WTC11 (cell line): ENCODE measurements around the gene OBSCN. TPM values are rescaled to one million over a fixed set of nuclear protein-coding genes. Genes with fewer than 3 reads are reported as not detected.

Source experiments
- ATAC-seq: fragments of 200-7000 bp; cut with Tn5 transposase; 2 replicates; pipeline ENCODE4 v1.10.0; 2021; ENCODE audit warnings: mild to moderate bottlenecking, moderate library complexity
- CTCF ChIA-PET: fragments of 300-600 bp; sonication (Branson Sonifier 250); formaldehyde crosslinking; loops from one replicate; lab custom pipeline; 2021; ENCODE audit warnings: antibody characterized with exemption; lab: Charles Lee
- POLR2A ChIA-PET: fragments of 350-600 bp; sonication (Branson Sonifier 250); formaldehyde crosslinking; loops from one replicate; lab custom pipeline; 2021; ENCODE audit warnings: antibody characterized with exemption; lab: Charles Lee
- DNase-seq: peaks from one replicate; pipeline ENCODE4 v3.0.0; 2021; ENCODE audit warnings: low spot score
- H3K27ac Mint-ChIP-seq: 2 replicates; pipeline ENCODE4 v1.8.0; 2021; ENCODE audit warnings: mixed read lengths
- H3K27me3 Mint-ChIP-seq: 2 replicates; pipeline ENCODE4 v1.8.0; 2021; ENCODE audit warnings: low read depth, mild to moderate bottlenecking, moderate library complexity, mixed read lengths
- H3K36me3 Mint-ChIP-seq: 2 replicates; pipeline ENCODE4 v1.8.0; 2021; ENCODE audit warnings: mixed read lengths
- H3K4me1 Mint-ChIP-seq: 2 replicates; pipeline ENCODE4 v1.8.0; 2022; ENCODE audit warnings: mixed read lengths
- H3K4me3 Mint-ChIP-seq: 2 replicates; pipeline ENCODE4 v1.8.0; 2021; ENCODE audit warnings: mild to moderate bottlenecking, moderate library complexity, mixed read lengths
- H3K9me3 Mint-ChIP-seq: 2 replicates; pipeline ENCODE4 v1.8.0; 2021; ENCODE audit warnings: mixed read lengths
- ELF4 ChIP-seq: sonication (generic); formaldehyde crosslinking; IDR thresholded peaks from 2 replicates; pipeline ENCODE4 v1.8.1; 2022; ENCODE audit warnings: low read depth, mild to moderate bottlenecking, moderate library complexity, missing genetic modification reagents
- FOXK1 ChIP-seq: sonication (generic); formaldehyde crosslinking; IDR thresholded peaks from 2 replicates; pipeline ENCODE4 v1.8.0; 2022; ENCODE audit warnings: mild to moderate bottlenecking, moderate library complexity, missing genetic modification reagents
- FOXP4 ChIP-seq: sonication (generic); formaldehyde crosslinking; IDR thresholded peaks from 2 replicates; pipeline ENCODE4 v1.8.0; 2022; ENCODE audit warnings: mild to moderate bottlenecking, missing genetic modification reagents
- HMGXB4 ChIP-seq: sonication (generic); formaldehyde crosslinking; IDR thresholded peaks from 2 replicates; pipeline ENCODE4 v1.8.1; 2023; ENCODE audit warnings: mild to moderate bottlenecking, moderate library complexity, missing genetic modification reagents
- JAZF1 ChIP-seq: fragments of 250-450 bp; sonication (Bioruptor Pico); IDR thresholded peaks from 2 replicates; pipeline ENCODE4 v1.9.0; 2021; ENCODE audit warnings: moderate library complexity, mild to moderate bottlenecking, inconsistent platforms
- MAX ChIP-seq: sonication (generic); formaldehyde crosslinking; IDR thresholded peaks from 2 replicates; pipeline ENCODE4 v1.8.0; 2022; ENCODE audit warnings: mild to moderate bottlenecking, missing genetic modification reagents
- NFE2L1 ChIP-seq: sonication (generic); formaldehyde crosslinking; IDR thresholded peaks from 2 replicates; pipeline ENCODE4 v1.8.1; 2023; ENCODE audit warnings: missing genetic modification reagents
- PREB ChIP-seq: sonication (generic); formaldehyde crosslinking; IDR thresholded peaks from 2 replicates; pipeline ENCODE4 v1.8.1; 2022; ENCODE audit warnings: mild to moderate bottlenecking, missing genetic modification reagents, moderate library complexity, borderline replicate concordance
- TCF7 ChIP-seq: sonication (generic); formaldehyde crosslinking; IDR thresholded peaks from 2 replicates; pipeline ENCODE4 v1.8.0; 2022; ENCODE audit warnings: mild to moderate bottlenecking, low read depth, missing genetic modification reagents, moderate library complexity
- TEAD4 ChIP-seq: sonication (generic); formaldehyde crosslinking; IDR thresholded peaks from 2 replicates; pipeline ENCODE4 v1.8.0; 2022; ENCODE audit warnings: mild to moderate bottlenecking, missing genetic modification reagents
- ZNF232 ChIP-seq: sonication (generic); formaldehyde crosslinking; IDR thresholded peaks from 2 replicates; pipeline ENCODE4 v1.8.0; 2022; ENCODE audit warnings: mild to moderate bottlenecking, missing genetic modification reagents
- ZNF671 ChIP-seq: fragments of 250-450 bp; sonication (Bioruptor Pico); IDR thresholded peaks from 2 replicates; pipeline ENCODE4 v1.8.0; 2021; ENCODE audit warnings: mild to moderate bottlenecking
- total RNA-seq: library from RNA; stranded (reverse); gene quantifications from 3 replicates; pipeline ENCODE4 v1.2.3, GENCODE V29; 2021
- TF ChIP-seq, protein P1 (sequence below): sonication (generic); formaldehyde crosslinking; IDR thresholded peaks from 2 replicates; pipeline ENCODE4 v1.8.1; 2023; ENCODE audit warnings: mild to moderate bottlenecking, missing genetic modification reagents, borderline replicate concordance
- TF ChIP-seq, protein P2 (sequence below): sonication (generic); formaldehyde crosslinking; IDR thresholded peaks from 2 replicates; pipeline ENCODE4 v1.8.1; 2023; ENCODE audit warnings: mild to moderate bottlenecking, missing genetic modification reagents, moderate library complexity
- TF ChIP-seq, protein P3 (sequence below): sonication (generic); formaldehyde crosslinking; conservative IDR thresholded peaks from 2 replicates; pipeline ENCODE4 v1.8.1; 2022; ENCODE audit warnings: mild to moderate bottlenecking, missing genetic modification reagents
- TF ChIP-seq, protein P4 (sequence below): sonication (generic); formaldehyde crosslinking; IDR thresholded peaks from 2 replicates; pipeline ENCODE4 v1.8.0; 2022; ENCODE audit warnings: mild to moderate bottlenecking, missing genetic modification reagents
- TF ChIP-seq, protein P5 (sequence below): fragments of 250-450 bp; sonication (Bioruptor Pico); conservative IDR thresholded peaks from 2 replicates; pipeline ENCODE4 v1.9.0; 2021; ENCODE audit warnings: mild to moderate bottlenecking

OBSCN gene
- total RNA-seq, 1 experiment from 2014 or later = 38.8 TPM

GRCh38 chr1:228299211-228299610 is 91.4 kb downstream of the OBSCN start (continued):
- TF ChIP-seq, protein P1, sequence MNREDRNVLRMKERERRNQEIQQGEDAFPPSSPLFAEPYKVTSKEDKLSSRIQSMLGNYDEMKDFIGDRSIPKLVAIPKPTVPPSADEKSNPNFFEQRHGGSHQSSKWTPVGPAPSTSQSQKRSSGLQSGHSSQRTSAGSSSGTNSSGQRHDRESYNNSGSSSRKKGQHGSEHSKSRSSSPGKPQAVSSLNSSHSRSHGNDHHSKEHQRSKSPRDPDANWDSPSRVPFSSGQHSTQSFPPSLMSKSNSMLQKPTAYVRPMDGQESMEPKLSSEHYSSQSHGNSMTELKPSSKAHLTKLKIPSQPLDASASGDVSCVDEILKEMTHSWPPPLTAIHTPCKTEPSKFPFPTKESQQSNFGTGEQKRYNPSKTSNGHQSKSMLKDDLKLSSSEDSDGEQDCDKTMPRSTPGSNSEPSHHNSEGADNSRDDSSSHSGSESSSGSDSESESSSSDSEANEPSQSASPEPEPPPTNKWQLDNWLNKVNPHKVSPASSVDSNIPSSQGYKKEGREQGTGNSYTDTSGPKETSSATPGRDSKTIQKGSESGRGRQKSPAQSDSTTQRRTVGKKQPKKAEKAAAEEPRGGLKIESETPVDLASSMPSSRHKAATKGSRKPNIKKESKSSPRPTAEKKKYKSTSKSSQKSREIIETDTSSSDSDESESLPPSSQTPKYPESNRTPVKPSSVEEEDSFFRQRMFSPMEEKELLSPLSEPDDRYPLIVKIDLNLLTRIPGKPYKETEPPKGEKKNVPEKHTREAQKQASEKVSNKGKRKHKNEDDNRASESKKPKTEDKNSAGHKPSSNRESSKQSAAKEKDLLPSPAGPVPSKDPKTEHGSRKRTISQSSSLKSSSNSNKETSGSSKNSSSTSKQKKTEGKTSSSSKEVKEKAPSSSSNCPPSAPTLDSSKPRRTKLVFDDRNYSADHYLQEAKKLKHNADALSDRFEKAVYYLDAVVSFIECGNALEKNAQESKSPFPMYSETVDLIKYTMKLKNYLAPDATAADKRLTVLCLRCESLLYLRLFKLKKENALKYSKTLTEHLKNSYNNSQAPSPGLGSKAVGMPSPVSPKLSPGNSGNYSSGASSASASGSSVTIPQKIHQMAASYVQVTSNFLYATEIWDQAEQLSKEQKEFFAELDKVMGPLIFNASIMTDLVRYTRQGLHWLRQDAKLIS (CRISPR knock-in tag) = no peak
- TF ChIP-seq ZNF671 (no peak), NFE2L1 (CRISPR knock-in tag) (no peak), JAZF1 (CRISPR knock-in tag) (no peak), PREB (CRISPR knock-in tag) (no peak)
- TF ChIP-seq, protein P2, sequence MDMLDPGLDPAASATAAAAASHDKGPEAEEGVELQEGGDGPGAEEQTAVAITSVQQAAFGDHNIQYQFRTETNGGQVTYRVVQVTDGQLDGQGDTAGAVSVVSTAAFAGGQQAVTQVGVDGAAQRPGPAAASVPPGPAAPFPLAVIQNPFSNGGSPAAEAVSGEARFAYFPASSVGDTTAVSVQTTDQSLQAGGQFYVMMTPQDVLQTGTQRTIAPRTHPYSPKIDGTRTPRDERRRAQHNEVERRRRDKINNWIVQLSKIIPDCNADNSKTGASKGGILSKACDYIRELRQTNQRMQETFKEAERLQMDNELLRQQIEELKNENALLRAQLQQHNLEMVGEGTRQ (CRISPR knock-in tag) = no peak
- TF ChIP-seq, all 79 proteins: peak for 0

DNA sequence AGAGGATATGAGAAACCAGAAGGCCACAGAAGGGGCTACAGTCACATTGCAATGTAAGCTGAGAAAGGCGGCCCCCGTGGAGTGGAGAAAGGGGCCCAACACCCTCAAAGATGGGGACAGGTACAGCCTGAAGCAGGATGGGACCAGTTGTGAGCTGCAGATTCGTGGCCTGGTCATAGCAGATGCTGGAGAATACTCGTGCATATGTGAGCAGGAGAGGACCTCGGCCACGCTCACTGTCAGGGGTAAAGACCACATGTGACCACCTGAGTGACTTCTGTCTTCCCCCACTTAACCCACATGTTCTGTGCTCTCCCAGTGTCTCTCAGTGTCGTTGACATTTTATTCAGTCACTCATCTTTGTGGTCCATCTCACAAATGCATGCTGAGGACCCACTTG is 92.1 kb downstream of the OBSCN start:
- POLR2A ChIA-PET = no interaction called here
- H3K9me3 Mint-ChIP-seq = peaks cover 91% of the 10 kb centered on the region

DNA sequence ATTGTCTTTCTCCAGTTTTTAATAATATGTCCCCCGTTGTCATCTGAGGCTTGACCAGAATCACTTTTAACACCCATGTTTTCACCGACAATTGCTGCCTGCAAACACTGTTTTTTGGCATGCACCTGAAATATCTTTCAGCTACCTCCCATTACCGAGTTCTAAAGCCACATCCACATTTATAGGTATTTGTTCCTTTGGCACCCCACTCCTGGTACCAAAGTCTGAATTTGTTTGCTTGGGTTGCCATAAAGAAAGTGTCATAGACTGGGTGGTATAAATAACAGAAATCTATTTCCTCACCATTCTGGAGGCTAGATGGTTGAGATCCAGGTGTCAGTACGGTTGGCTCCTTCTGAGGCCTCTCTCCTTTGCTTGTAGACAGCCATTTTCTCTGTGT is 94.2 kb downstream of the OBSCN start:
- Mint-ChIP-seq H3K9me3 (peaks cover 77% of the 10 kb centered on the region), H3K27me3 (peaks cover 9% of the 10 kb centered on the region), H3K4me1 (no peaks in the 10 kb centered on the region), H3K4me3 (no peak overlapping the region), H3K36me3 (peaks cover 82% of the 10 kb centered on the region), H3K27ac (no peak overlapping the region)
- POLR2A ChIA-PET = no interaction called here
- CTCF ChIA-PET = no interaction called here
- no peak for ATAC-seq
- DNase-seq = no peak
- TF ChIP-seq FOXP4 (CRISPR knock-in tag) (no peak), PREB (CRISPR knock-in tag) (no peak), ZNF232 (CRISPR knock-in tag) (no peak), TEAD4 (CRISPR knock-in tag) (no peak), HMGXB4 (no peak)
- TF ChIP-seq, protein P3, sequence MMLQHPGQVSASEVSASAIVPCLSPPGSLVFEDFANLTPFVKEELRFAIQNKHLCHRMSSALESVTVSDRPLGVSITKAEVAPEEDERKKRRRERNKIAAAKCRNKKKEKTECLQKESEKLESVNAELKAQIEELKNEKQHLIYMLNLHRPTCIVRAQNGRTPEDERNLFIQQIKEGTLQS = no peak
- TF ChIP-seq, protein P4, sequence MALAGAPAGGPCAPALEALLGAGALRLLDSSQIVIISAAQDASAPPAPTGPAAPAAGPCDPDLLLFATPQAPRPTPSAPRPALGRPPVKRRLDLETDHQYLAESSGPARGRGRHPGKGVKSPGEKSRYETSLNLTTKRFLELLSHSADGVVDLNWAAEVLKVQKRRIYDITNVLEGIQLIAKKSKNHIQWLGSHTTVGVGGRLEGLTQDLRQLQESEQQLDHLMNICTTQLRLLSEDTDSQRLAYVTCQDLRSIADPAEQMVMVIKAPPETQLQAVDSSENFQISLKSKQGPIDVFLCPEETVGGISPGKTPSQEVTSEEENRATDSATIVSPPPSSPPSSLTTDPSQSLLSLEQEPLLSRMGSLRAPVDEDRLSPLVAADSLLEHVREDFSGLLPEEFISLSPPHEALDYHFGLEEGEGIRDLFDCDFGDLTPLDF (CRISPR knock-in tag) = no peak
- TF ChIP-seq, protein P5, sequence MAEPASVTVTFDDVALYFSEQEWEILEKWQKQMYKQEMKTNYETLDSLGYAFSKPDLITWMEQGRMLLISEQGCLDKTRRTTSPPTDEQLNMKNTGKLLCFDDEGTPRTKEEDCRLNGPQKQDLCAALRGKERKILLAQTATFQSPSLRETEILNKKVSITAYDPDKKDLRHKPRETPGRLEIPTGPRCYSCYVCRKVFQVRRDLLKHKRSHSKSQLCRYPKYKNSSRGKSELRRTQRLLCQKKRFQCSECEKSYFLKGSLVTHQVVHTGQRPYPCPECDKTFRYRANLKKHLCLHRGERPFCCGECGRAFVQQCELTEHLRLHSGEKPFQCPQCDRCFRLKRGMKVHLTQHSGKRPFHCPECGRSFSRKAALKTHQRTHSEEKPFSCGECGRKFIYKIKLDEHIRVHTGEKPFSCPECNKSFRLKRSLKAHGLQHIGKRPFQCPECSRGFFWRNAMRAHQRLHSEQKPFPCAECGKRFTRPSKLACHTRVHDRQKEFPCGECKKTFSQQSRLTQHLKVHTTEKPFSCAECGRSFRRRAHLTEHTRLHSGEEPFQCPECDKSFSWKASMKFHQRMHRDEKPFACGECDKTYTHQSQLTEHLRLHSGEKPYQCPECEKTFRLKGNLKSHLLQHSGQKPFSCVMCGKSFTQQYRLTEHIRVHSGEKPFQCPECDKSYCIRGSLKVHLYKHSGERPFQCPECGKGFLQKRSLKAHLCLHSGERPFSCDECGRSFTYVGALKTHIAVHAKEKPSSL (CRISPR knock-in tag) = no peak

More for the DNA sequence above, 92.1 kb downstream of the OBSCN start:
- DNase-seq = no peak
- peaks cover 9% of the 10 kb centered on the region for H3K27me3 Mint-ChIP-seq
- TF ChIP-seq ELF4 (CRISPR knock-in tag) (no peak), FOXK1 (no peak), TCF7 (CRISPR knock-in tag) (no peak), MAX (CRISPR knock-in tag) (no peak)
- no peak for ATAC-seq
- no peak overlapping the region for H3K27ac Mint-ChIP-seq
- H3K36me3 Mint-ChIP-seq = peaks cover 94% of the 10 kb centered on the region
- no peak overlapping the region for H3K4me3 Mint-ChIP-seq
- no peaks in the 10 kb centered on the region for H3K4me1 Mint-ChIP-seq
- CTCF ChIA-PET = interaction anchor here (1.0 kb wide), 1 partner anchor 9 kb away, joined by 3 read pairs; no protein-coding TSS in a partner anchor
